ENCODE data around the gene MISP3. TPM values are rescaled to one million over a fixed set of nuclear protein-coding genes. Genes with fewer than 3 reads are reported as not detected.
"Not testable (repeated sequence)": the region's sequence is repeated elsewhere in the genome, so short reads cannot be mapped to it uniquely, and the experiment has no call there.

Gene MISP3
- total RNA-seq, 1 donor from 2014 or later: not detected

DNA sequence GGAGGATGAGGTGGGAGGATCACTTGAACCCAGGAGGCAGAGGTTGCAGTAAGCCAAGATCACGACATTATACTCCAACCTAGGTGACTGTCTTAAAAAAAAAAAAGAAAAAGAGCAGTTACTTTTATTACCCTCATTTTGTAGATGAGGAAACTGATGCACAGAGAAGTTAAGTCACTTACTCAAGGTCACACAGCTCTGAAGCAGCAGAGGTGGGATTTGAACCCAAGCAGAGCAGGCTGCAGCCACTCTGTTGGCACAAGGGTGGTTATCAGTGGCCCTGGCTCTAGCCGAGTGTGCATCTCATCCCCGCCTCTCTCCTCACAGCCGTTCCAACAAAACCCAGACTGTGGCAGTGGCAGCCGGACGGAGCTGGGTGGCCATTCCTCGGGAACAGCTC, 33.4 kb upstream of the MISP3 start:
- Mint-ChIP-seq H3K4me1 (ENCODE audit: unreplicated experiment) (no peaks in the 10 kb centered on the region), H3K4me3 (ENCODE audit: unreplicated experiment) (no peak overlapping the region), H3K27ac (ENCODE audit: unreplicated experiment) (no peak overlapping the region), H3K36me3 (ENCODE audit: low read depth, unreplicated experiment) (no peaks in the 10 kb centered on the region), H3K27me3 (ENCODE audit: unreplicated experiment) (peaks cover 3% of the 10 kb centered on the region), H3K9me3 (ENCODE audit: unreplicated experiment) (no peaks in the 10 kb centered on the region)
- TF ChIP-seq, protein P1, sequence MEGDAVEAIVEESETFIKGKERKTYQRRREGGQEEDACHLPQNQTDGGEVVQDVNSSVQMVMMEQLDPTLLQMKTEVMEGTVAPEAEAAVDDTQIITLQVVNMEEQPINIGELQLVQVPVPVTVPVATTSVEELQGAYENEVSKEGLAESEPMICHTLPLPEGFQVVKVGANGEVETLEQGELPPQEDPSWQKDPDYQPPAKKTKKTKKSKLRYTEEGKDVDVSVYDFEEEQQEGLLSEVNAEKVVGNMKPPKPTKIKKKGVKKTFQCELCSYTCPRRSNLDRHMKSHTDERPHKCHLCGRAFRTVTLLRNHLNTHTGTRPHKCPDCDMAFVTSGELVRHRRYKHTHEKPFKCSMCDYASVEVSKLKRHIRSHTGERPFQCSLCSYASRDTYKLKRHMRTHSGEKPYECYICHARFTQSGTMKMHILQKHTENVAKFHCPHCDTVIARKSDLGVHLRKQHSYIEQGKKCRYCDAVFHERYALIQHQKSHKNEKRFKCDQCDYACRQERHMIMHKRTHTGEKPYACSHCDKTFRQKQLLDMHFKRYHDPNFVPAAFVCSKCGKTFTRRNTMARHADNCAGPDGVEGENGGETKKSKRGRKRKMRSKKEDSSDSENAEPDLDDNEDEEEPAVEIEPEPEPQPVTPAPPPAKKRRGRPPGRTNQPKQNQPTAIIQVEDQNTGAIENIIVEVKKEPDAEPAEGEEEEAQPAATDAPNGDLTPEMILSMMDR (IDR thresholded peaks at IDR 0.05; ENCODE audit: unreplicated experiment): no peak
- DNase-seq (ENCODE audit: low spot score): no peak

DNA sequence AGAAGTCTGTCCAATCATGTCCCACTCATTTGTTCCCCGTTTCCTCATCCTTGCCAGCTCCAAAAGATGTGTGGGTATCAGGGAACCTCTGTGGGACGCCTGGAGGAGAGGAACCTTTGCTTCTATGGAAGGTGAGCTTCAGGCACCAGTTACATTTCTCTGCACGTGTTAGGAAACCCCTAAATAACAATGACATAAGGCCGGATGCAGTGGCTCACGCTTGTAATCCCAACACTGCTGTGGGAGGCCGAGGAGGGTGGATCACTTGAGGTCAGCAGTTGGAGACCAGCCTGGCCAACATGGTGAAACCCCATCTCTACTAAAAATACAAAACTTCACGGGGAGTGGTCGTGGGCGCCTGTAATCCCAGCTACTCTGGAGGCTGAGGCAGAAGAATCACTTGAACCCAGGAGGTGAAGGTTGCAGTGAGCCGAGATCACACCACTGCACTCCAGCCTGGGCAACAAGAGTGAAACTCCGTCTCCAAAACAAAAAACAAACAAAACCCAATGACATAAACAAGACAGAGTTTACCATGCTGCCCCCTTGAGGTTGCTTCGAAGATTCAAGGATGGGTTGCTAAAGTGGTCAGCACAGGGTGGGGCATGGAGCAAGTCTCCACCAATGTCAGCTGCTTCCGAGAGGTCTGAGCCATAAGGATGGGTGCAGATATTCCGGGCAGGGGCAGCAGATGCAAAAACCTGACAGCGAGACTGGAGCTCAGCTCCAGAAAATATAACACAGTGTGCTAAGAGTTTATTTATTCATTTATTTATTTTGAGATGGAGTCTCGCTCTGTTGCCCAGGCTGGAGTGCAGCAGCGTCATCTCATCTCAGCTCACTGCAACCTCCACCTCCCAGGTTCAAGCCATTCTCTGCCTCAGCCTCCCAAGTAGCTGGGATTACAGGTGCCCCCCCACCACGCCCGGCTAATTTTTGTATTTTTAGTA, 29.7 kb upstream of the MISP3 start:
- H3K4me3 Mint-ChIP-seq (ENCODE audit: unreplicated experiment); H3K36me3 Mint-ChIP-seq (ENCODE audit: low read depth, unreplicated experiment); H3K27me3 Mint-ChIP-seq (ENCODE audit: unreplicated experiment); H3K4me1 Mint-ChIP-seq (ENCODE audit: unreplicated experiment); H3K9me3 Mint-ChIP-seq (ENCODE audit: unreplicated experiment): not testable (repeated sequence)
- H3K27ac Mint-ChIP-seq (ENCODE audit: unreplicated experiment): peak overlapping the region; percentile 92
- peak; percentile 75 for DNase-seq (ENCODE audit: low spot score)
- TF ChIP-seq, protein P1 (IDR thresholded peaks at IDR 0.05; ENCODE audit: unreplicated experiment): peak; percentile 73

DNA sequence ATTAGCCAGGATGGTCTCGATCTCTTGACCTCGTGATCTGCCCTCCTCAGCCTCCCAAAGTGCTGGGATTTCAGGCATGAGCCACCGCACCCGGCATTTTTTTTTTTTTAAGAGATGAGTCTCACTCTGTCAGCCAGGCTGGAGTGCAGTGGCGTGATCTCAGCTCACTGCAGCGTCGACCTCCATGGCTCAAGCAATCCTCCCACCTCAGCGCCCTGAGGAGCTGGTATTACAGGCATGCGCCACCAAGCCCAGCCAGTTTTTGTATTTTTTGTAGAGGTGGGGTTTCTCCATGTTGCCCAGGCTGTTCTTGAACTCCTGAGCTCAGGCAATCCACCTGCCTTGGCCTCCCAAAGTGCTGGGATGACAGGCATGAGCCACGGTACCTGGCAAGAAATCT, 24.7 kb upstream of the MISP3 start:
- not testable (repeated sequence) for H3K9me3 Mint-ChIP-seq (ENCODE audit: unreplicated experiment); H3K27ac Mint-ChIP-seq (ENCODE audit: unreplicated experiment); H3K4me3 Mint-ChIP-seq (ENCODE audit: unreplicated experiment); H3K27me3 Mint-ChIP-seq (ENCODE audit: unreplicated experiment); DNase-seq (ENCODE audit: low spot score); H3K4me1 Mint-ChIP-seq (ENCODE audit: unreplicated experiment); H3K36me3 Mint-ChIP-seq (ENCODE audit: low read depth, unreplicated experiment)

DNA sequence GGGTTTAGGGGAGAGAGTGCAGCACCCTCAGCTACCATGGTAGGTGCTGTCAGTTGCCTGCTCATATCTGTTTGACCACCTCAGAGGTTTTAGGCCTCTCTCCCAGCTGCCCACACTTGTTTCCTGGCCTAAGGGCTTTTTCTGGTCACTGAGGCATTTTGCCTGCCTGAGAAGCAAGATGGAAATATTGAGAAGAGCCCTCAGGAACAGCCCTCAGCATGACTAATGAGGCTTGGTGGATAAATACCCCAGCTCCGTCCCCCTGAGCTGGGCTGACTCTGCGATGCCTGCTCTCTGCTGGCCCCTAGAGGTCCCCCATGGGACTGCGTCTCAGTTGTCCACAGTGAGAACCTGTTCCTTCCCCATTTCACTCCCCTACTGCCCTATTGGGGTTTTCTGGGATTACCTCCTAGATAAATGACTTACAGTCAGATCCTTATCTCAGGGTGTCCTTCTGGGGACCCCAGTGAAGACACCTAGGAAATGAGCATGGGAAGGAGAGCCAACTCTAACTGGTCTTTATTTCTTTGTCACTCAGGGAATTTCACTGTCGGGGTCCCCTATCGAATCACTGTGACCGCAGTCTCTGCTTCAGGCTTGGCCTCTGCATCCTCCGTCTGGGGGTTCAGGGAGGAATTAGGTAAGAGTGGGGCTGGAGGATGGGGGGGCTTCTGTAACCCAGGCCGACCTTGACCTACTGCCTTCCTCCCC, 24.0 kb upstream of the MISP3 start:
- TF ChIP-seq, protein P1 (IDR thresholded peaks at IDR 0.05; ENCODE audit: unreplicated experiment): peak; percentile 78
- peak; percentile 70 for DNase-seq (ENCODE audit: low spot score)
- no peaks in the 10 kb centered on the region for H3K4me1 Mint-ChIP-seq (ENCODE audit: unreplicated experiment)
- peaks cover 4% of the 10 kb centered on the region for H3K36me3 Mint-ChIP-seq (ENCODE audit: low read depth, unreplicated experiment)
- no peak overlapping the region for H3K27ac Mint-ChIP-seq (ENCODE audit: unreplicated experiment)
- H3K4me3 Mint-ChIP-seq (ENCODE audit: unreplicated experiment): no peak overlapping the region
- H3K9me3 Mint-ChIP-seq (ENCODE audit: unreplicated experiment): no peaks in the 10 kb centered on the region
- peaks cover 2% of the 10 kb centered on the region for H3K27me3 Mint-ChIP-seq (ENCODE audit: unreplicated experiment)

DNA sequence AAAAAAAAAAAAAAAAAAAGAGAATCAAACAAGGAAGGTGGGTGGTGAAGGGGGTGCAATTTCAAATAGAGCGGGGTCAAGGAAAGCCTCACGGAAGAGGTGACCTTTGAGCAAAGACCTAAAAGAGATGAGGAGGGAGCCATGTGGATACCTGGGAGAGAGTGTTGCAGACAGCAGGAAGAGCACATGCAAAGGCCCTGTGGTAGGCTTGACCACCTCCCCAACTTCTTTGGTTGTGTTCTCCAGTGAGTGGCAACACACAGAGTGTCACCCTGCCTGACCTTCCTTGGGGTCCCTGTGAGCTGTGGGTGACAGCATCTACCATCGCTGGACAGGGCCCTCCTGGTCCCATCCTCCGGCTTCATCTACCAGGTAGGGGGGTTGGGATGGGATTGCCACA, 22.1 kb upstream of the MISP3 start:
- H3K9me3 Mint-ChIP-seq (ENCODE audit: unreplicated experiment): no peaks in the 10 kb centered on the region
- H3K4me3 Mint-ChIP-seq (ENCODE audit: unreplicated experiment): peak overlapping the region; percentile 19
- H3K4me1 Mint-ChIP-seq (ENCODE audit: unreplicated experiment): no peaks in the 10 kb centered on the region
- H3K27ac Mint-ChIP-seq (ENCODE audit: unreplicated experiment): no peak overlapping the region
- H3K36me3 Mint-ChIP-seq (ENCODE audit: low read depth, unreplicated experiment): peaks cover 4% of the 10 kb centered on the region
- H3K27me3 Mint-ChIP-seq (ENCODE audit: unreplicated experiment): peaks cover 3% of the 10 kb centered on the region
- TF ChIP-seq, protein P1 (IDR thresholded peaks at IDR 0.05; ENCODE audit: unreplicated experiment): no peak
- DNase-seq (ENCODE audit: low spot score): no peak
